ENCODE measurements around the gene PLXDC2.

The PLXDC2 gene

DNA sequence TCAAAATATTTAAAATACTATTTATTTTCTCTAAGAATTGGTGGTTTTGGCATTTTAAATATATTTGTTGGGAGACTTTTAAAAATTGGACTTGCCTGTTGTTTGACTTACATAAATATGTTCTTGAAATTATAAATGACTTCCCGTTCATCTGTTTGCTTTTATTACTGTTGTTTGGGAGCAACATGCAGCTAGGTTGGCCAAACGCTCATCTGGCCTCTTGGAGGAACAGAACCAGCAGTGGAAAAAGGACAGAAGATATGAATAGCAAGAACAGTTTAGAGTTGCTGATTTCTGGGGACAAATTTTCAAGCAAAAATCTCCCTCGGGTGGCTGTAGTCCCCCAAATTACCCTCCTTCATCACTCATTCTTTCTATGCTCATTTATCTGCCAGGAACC, 41.6 kb downstream of the PLXDC2 start:
- DNase-seq (ENCODE audit: low spot score): no peak
- TF ChIP-seq CTCF (IDR thresholded peaks at IDR 0.05; ENCODE audit: extremely low read depth, missing control alignments): no peak

- no peak for DNase-seq (ENCODE audit: low spot score)
- TF ChIP-seq CTCF (IDR thresholded peaks at IDR 0.05; ENCODE audit: extremely low read depth, missing control alignments): no peak
Observed at GRCh38 chr10:19860107-19860506, 43.9 kb downstream of the PLXDC2 start.

DNA sequence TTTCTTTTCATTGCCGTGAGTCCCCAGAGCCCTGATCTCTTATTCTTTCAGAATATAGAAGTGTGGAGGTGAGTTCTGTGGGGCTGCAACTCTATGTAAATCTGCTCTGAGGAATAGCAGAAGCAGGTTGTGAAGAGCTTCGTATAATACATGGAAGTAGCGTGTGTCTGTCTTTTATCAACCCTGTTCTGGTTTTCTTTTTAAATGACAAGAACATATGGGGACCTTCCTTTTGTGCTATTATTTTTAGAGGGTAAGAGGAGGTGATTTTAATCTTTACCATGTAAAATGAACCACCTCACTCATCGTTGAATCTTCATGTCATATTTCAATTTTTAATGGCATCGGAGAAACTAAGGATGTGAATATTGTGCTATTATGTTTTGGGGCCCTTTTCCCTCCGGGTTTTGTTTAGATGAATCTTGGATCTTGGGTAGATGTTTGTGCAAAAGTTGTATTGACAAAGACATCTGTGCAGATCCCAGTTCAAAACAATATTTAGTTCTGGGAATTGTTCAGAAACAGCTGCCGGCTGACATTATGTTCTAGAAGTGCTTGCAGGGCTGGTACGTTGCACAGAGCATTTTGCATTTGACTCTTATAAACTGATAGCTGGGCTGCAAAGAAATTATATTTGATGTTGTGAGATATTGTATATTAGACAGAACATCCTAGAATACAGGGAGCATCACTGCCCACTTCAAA, 46.7 kb downstream of the PLXDC2 start:
- DNase-seq (ENCODE audit: low spot score): no peak
- no peak for TF ChIP-seq CTCF (IDR thresholded peaks at IDR 0.05; ENCODE audit: extremely low read depth, missing control alignments)

GRCh38 chr10:19865676-19866075, 49.4 kb downstream of the PLXDC2 start:
- DNase-seq (ENCODE audit: low spot score): no peak
- no peak for TF ChIP-seq CTCF (IDR thresholded peaks at IDR 0.05; ENCODE audit: extremely low read depth, missing control alignments)

DNA sequence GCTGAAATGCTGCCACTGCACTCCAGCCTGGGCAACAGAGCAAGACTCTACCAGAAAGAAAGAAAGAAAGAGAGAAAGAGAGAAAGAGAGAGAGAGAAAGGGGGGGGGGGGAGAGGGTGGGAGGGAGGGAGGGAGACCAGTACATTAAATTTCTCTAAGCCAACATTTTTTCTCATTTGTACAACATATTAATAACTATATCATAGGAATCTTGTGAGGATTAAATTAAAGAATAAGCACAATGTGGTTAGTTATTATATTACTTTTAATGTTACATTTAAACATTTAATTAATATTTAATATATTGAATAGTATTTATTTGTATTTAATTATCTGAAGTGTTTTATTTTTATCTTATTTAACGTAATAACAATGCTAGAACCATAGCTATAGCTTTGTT, 53.1 kb downstream of the PLXDC2 start:
- DNase-seq (ENCODE audit: low spot score): no peak
- TF ChIP-seq CTCF (IDR thresholded peaks at IDR 0.05; ENCODE audit: extremely low read depth, missing control alignments): no peak

DNA sequence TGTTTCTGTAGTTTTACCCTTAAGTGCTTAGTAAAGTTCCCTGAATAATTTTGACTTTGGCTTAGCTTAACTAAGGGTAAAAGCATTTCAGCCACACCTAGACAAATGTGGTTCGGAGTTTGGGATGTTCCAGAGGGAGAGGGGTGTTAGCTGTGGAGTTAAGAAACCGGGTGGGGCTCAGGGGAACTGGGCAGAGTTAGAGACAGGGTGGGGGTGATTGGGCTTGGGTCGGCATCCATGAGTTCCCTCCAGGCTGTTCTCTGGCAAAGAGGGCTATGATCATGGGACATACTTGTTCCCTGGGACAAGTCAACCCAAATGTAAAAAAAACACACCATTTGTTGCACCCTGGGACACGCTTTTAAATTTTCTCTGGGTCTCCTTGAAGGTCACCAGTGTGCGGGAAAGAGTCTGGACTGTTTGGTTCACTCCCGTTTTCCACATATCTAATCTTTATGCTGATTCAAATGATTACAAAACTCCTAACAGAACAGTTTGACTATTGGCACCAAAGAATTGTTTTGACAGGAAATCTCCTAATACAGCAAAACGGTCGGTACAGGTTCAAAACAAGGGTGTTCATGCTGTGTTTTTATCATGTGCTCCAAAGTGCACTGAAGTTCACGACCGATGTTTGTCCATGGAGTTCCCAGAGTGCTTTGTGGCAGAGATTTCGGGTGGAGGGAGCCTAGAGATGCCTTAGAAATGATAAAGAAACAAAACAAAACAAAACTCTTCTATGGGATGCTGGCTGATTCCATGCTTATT, 56.5 kb downstream of the PLXDC2 start:
- DNase-seq (ENCODE audit: low spot score): no peak
- no peak for TF ChIP-seq CTCF (IDR thresholded peaks at IDR 0.05; ENCODE audit: extremely low read depth, missing control alignments)

- no peak for DNase-seq (ENCODE audit: low spot score)
- no peak for TF ChIP-seq CTCF (IDR thresholded peaks at IDR 0.05; ENCODE audit: extremely low read depth, missing control alignments)
Observed at GRCh38 chr10:19874190-19874589, 58.0 kb downstream of the PLXDC2 start.
